ENCODE data around the gene MAP1LC3B2.
"Not testable (repeated sequence)": the region's sequence is repeated elsewhere in the genome, so short reads cannot be mapped to it uniquely, and the experiment has no call there.

The MAP1LC3B2 gene

GRCh38 chr12:116562090-116562489, 2.9 kb downstream of the MAP1LC3B2 start:
- H3K36me3 ChIP-seq (ENCODE audit: low read depth): no peaks in the 10 kb centered on the region
- ATAC-seq (ENCODE audit: low read depth) (no peak), DNase-seq (ENCODE audit: low spot score) (no peak)
- H3K4me3 ChIP-seq (ENCODE audit: severe bottlenecking): no peak overlapping the region
- no peak overlapping the region for H3K27ac ChIP-seq (ENCODE audit: poor library complexity, severe bottlenecking)
- peaks cover 11% of the 10 kb centered on the region for H3K4me1 ChIP-seq (ENCODE audit: insufficient read depth, poor library complexity, severe bottlenecking)
- H3K9me3 ChIP-seq (ENCODE audit: severe bottlenecking): peaks cover 5% of the 10 kb centered on the region
- no peaks in the 10 kb centered on the region for H3K27me3 ChIP-seq (ENCODE audit: insufficient read depth, poor library complexity, severe bottlenecking)
- no peak for TF ChIP-seq CTCF (IDR thresholded peaks at IDR 0.05; ENCODE audit: poor library complexity, severe bottlenecking)

- H3K4me3 ChIP-seq (ENCODE audit: severe bottlenecking): no peak overlapping the region
- no peaks in the 10 kb centered on the region for H3K36me3 ChIP-seq (ENCODE audit: low read depth)
- H3K27ac ChIP-seq (ENCODE audit: poor library complexity, severe bottlenecking): no peak overlapping the region
- H3K27me3 ChIP-seq (ENCODE audit: insufficient read depth, poor library complexity, severe bottlenecking): no peaks in the 10 kb centered on the region
- no peak for DNase-seq (ENCODE audit: low spot score)
- TF ChIP-seq CTCF (IDR thresholded peaks at IDR 0.05; ENCODE audit: poor library complexity, severe bottlenecking): no peak
- ATAC-seq (ENCODE audit: low read depth): no peak
- H3K9me3 ChIP-seq (ENCODE audit: severe bottlenecking): peaks cover 5% of the 10 kb centered on the region
- peaks cover 11% of the 10 kb centered on the region for H3K4me1 ChIP-seq (ENCODE audit: insufficient read depth, poor library complexity, severe bottlenecking)
Measured at GRCh38 chr12:116563262-116563661, 4.1 kb downstream of the MAP1LC3B2 start.

GRCh38 chr12:116564080-116564479, 4.9 kb downstream of the MAP1LC3B2 start:
- peaks cover 5% of the 10 kb centered on the region for H3K9me3 ChIP-seq (ENCODE audit: severe bottlenecking)
- no peak overlapping the region for H3K27ac ChIP-seq (ENCODE audit: poor library complexity, severe bottlenecking)
- peaks cover 6% of the 10 kb centered on the region for H3K4me1 ChIP-seq (ENCODE audit: insufficient read depth, poor library complexity, severe bottlenecking)
- H3K36me3 ChIP-seq (ENCODE audit: low read depth): no peaks in the 10 kb centered on the region
- no peaks in the 10 kb centered on the region for H3K27me3 ChIP-seq (ENCODE audit: insufficient read depth, poor library complexity, severe bottlenecking)
- TF ChIP-seq CTCF (IDR thresholded peaks at IDR 0.05; ENCODE audit: poor library complexity, severe bottlenecking): no peak
- no peak for DNase-seq (ENCODE audit: low spot score)
- no peak overlapping the region for H3K4me3 ChIP-seq (ENCODE audit: severe bottlenecking)
- ATAC-seq (ENCODE audit: low read depth): no peak

GRCh38 chr12:116565221-116565620, 6.0 kb downstream of the MAP1LC3B2 start:
- DNase-seq (ENCODE audit: low spot score); H3K4me3 ChIP-seq (ENCODE audit: severe bottlenecking); ATAC-seq (ENCODE audit: low read depth); H3K27ac ChIP-seq (ENCODE audit: poor library complexity, severe bottlenecking); H3K4me1 ChIP-seq (ENCODE audit: insufficient read depth, poor library complexity, severe bottlenecking); H3K27me3 ChIP-seq (ENCODE audit: insufficient read depth, poor library complexity, severe bottlenecking); H3K36me3 ChIP-seq (ENCODE audit: low read depth); H3K9me3 ChIP-seq (ENCODE audit: severe bottlenecking): not testable (repeated sequence)

- Histone ChIP-seq H3K4me3 (ENCODE audit: severe bottlenecking) (no peak overlapping the region), H3K4me1 (ENCODE audit: insufficient read depth, poor library complexity, severe bottlenecking) (no peaks in the 10 kb centered on the region), H3K9me3 (ENCODE audit: severe bottlenecking) (peaks cover 5% of the 10 kb centered on the region), H3K27me3 (ENCODE audit: insufficient read depth, poor library complexity, severe bottlenecking) (no peaks in the 10 kb centered on the region), H3K36me3 (ENCODE audit: low read depth) (no peaks in the 10 kb centered on the region), H3K27ac (ENCODE audit: poor library complexity, severe bottlenecking) (no peak overlapping the region)
- DNase-seq (ENCODE audit: low spot score) (no peak), ATAC-seq (ENCODE audit: low read depth) (no peak)
- no peak for TF ChIP-seq CTCF (IDR thresholded peaks at IDR 0.05; ENCODE audit: poor library complexity, severe bottlenecking)
Measured at GRCh38 chr12:116565963-116566362, 6.8 kb downstream of the MAP1LC3B2 start.
